SK-N-SH (cell line): ENCODE results near the gene KLHL24.

Experiments used
- ELF1 ChIP-seq: IDR thresholded peaks from 2 replicates; pipeline ENCODE4 v1.4.0; 2012
- TF ChIP-seq, protein P1 (sequence below): fragments of 200-600 bp; sonication (generic); IDR thresholded peaks from 2 replicates; pipeline ENCODE4 v1.6.1; 2017; ENCODE audit warnings: antibody characterized with exemption, mild to moderate bottlenecking, moderate library complexity

DNA sequence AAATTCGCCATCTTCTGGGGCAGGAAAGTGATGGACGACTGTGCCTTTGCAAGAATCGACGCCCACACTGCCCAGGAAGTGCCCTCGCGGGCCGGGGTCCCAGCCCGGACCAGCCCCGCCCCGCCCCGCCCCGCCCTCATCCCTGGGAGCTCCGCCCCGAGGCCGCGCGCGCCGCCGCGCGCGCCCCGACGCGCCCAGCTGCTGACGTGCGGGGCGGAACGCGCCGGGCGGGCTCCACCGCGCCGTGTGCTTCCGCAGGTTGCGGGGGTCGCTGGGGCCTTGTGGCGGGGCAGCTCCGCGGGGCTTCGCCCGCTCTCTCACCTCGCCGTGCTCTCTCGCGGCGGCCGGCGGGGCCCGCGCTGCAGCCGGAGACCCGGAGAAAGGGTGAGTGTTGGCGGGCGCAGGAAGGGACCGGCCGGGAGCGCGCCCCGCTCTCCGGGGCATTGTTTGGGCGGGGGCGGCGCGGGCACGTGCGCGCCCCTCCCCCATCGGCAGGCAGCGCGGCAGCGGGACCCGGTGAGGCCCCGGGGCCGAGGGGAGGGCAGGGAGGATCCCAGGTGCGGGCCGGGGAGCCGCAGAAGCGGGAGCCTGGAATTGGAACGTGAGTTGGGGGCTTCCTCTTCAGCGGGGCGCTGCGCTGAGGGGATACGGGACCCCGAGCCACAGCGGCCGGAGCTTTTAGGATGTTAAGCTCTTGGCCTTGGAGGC is 62.3 kb downstream of the KLHL24 start, which contains the start of gene YEATS2:
- TF ChIP-seq, protein P1, sequence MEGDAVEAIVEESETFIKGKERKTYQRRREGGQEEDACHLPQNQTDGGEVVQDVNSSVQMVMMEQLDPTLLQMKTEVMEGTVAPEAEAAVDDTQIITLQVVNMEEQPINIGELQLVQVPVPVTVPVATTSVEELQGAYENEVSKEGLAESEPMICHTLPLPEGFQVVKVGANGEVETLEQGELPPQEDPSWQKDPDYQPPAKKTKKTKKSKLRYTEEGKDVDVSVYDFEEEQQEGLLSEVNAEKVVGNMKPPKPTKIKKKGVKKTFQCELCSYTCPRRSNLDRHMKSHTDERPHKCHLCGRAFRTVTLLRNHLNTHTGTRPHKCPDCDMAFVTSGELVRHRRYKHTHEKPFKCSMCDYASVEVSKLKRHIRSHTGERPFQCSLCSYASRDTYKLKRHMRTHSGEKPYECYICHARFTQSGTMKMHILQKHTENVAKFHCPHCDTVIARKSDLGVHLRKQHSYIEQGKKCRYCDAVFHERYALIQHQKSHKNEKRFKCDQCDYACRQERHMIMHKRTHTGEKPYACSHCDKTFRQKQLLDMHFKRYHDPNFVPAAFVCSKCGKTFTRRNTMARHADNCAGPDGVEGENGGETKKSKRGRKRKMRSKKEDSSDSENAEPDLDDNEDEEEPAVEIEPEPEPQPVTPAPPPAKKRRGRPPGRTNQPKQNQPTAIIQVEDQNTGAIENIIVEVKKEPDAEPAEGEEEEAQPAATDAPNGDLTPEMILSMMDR, result no peak
- peak; percentile 23; the same call in 1 of the 2 replicates for TF ChIP-seq ELF1
